ENCODE measurements around the gene CAPSL. TPM values are rescaled to one million over a fixed set of nuclear protein-coding genes. Genes with fewer than 3 reads are reported as not detected.

Gene CAPSL
- total and polyA plus RNA-seq, 2 donors (not counting 1 experiment from before 2014, with no cell fraction given): not detected

DNA sequence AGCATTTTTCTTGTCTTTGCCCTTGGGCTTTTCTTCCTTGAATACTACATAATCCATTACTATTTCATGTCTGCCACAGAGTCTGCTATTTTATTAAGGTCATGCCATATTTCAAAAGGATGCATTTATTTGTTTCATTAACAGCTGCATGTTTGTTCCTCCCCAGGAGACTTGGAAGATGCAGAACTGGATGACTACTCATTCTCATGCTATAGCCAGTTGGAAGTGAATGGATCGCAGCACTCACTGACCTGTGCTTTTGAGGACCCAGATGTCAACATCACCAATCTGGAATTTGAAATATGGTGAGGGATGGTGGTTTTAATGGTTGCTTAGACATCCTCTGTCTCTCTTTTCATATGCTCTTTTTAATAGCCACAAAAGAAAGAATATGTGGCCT lies 77.7 kb downstream of the CAPSL start:
- ATAC-seq (ENCODE audit: low read depth) (no peak), DNase-seq (no peak)
- H3K27me3 ChIP-seq (replicated peaks in 1 of 4; ENCODE audit: control extremely low read depth in 1 of 4, control insufficient read depth in 3 of 4, insufficient read depth in 4 of 4, low read length in 3 of 4): no peaks in the 10 kb centered on the region
- H3K9me3 Mint-ChIP-seq (ENCODE audit: insufficient read depth): peaks cover 3% of the 10 kb centered on the region
- ChIA-PET CTCF (no interaction called here), POLR2A (no interaction called here)
- H3K79me2 ChIP-seq (ENCODE audit: control insufficient read depth, insufficient read depth, low read length): no peaks in the 10 kb centered on the region
- H3K9ac ChIP-seq (ENCODE audit: low read length): no peak overlapping the region
- H3K36me3 ChIP-seq (replicated peaks in 1 of 2; ENCODE audit: control extremely low read depth in 1 of 2, control insufficient read depth in 1 of 2, extremely low read depth in 1 of 2, insufficient read depth in 2 of 2, low read length in 1 of 2): peaks cover 0 to 1% of the 10 kb centered on the region in 2 experiments
- peaks cover 3% of the 10 kb centered on the region for H3K27me3 Mint-ChIP-seq
- no peak overlapping the region for H2AFZ ChIP-seq (ENCODE audit: insufficient read depth, low read depth, low read length, poor library complexity, severe bottlenecking)
- no peaks in the 10 kb centered on the region for H4K20me1 ChIP-seq (ENCODE audit: control insufficient read depth, insufficient read depth, low read length, poor library complexity, severe bottlenecking)
- no peaks in the 10 kb centered on the region for H3K9me3 ChIP-seq (ENCODE audit: control extremely low read depth in 1 of 3, control insufficient read depth in 2 of 3, insufficient read depth in 1 of 3, low read length in 2 of 3)
- H3K4me2 ChIP-seq (replicated peaks; ENCODE audit: low read depth, low read length, poor library complexity, severe bottlenecking): no peak overlapping the region
- H3K4me1 ChIP-seq (ENCODE audit: control insufficient read depth in 2 of 2, insufficient read depth in 2 of 2, low read length in 2 of 2): peaks cover 0 to 4% of the 10 kb centered on the region in 2 donors
- no peak overlapping the region for H3K4me3 ChIP-seq (ENCODE audit: control extremely low read depth in 1 of 5, extremely low read depth in 1 of 5, insufficient read depth in 1 of 5, low read depth in 2 of 5, low read length in 4 of 5)
- no peak overlapping the region for H3K27ac ChIP-seq (ENCODE audit: low read length in 2 of 2)
- WGBS (ENCODE audit: insufficient coverage): no CpG with 5 or more reads among the region's 1 CpG
- no peak overlapping the region for H3K4me3 Mint-ChIP-seq
- intact Hi-C loops (cut with micrococcal nuclease): no loop called here
- TF ChIP-seq EZH2 (IDR thresholded peaks at IDR 0.05; ENCODE audit: borderline replicate concordance, insufficient read depth, low read depth, low read length, poor library complexity, severe bottlenecking) (no peak), CTCF (IDR thresholded peaks at IDR 0.05) (no peak)
- H3K27ac Mint-ChIP-seq: no peak overlapping the region
- H3K4me1 Mint-ChIP-seq: peaks cover 5% of the 10 kb centered on the region

DNA sequence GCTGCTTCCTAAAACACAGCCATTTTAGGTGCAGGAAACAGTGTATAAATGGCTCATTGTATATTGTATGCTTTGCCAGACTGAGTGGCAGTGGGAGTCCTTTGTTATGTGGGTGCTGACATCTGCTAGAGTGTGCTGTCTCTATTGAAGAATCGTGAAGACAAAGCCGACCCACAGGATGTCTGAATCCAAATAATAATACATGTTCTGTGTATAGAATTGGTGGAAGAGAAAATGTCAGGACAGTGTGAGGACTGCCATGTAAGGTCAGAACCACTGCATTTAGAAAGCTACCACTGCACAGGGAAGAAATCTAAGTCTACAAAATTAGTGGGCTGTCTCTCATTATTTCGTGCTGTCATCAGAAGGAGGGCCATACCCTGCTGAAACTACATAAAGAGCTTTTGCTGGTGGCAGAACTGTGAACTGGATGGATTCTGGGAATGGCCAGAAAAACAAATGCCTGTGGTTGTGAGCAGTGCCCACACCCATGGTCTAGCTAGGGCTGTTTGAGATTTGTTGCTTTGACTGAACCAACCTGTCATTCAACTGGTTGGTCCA lies 79.2 kb downstream of the CAPSL start:
- Histone ChIP-seq H4K20me1 (ENCODE audit: control insufficient read depth, insufficient read depth, low read length, poor library complexity, severe bottlenecking) (no peaks in the 10 kb centered on the region), H3K9me3 (ENCODE audit: control extremely low read depth in 1 of 3, control insufficient read depth in 2 of 3, insufficient read depth in 1 of 3, low read length in 2 of 3) (no peaks in the 10 kb centered on the region), H3K4me1 (ENCODE audit: control insufficient read depth in 2 of 2, insufficient read depth in 2 of 2, low read length in 2 of 2) (peaks cover 2 to 12% of the 10 kb centered on the region in 2 donors), H3K27ac (ENCODE audit: low read length in 2 of 2) (no peak overlapping the region), H3K27me3 (replicated peaks in 1 of 4; ENCODE audit: control extremely low read depth in 1 of 4, control insufficient read depth in 3 of 4, insufficient read depth in 4 of 4, low read length in 3 of 4) (no peaks in the 10 kb centered on the region), H3K4me3 (ENCODE audit: control extremely low read depth in 1 of 5, extremely low read depth in 1 of 5, insufficient read depth in 1 of 5, low read depth in 2 of 5, low read length in 4 of 5) (no peak overlapping the region), H3K36me3 (replicated peaks in 1 of 2; ENCODE audit: control extremely low read depth in 1 of 2, control insufficient read depth in 1 of 2, extremely low read depth in 1 of 2, insufficient read depth in 2 of 2, low read length in 1 of 2) (peaks cover 0 to 1% of the 10 kb centered on the region in 2 experiments), H3K79me2 (ENCODE audit: control insufficient read depth, insufficient read depth, low read length) (no peaks in the 10 kb centered on the region), H2AFZ (ENCODE audit: insufficient read depth, low read depth, low read length, poor library complexity, severe bottlenecking) (no peak overlapping the region), H3K4me2 (replicated peaks; ENCODE audit: low read depth, low read length, poor library complexity, severe bottlenecking) (no peak overlapping the region), H3K9ac (ENCODE audit: low read length) (no peak overlapping the region)
- POLR2A ChIA-PET: no interaction called here
- DNase-seq: no peak
- no peak for ATAC-seq (ENCODE audit: low read depth)
- TF ChIP-seq CTCF (IDR thresholded peaks at IDR 0.05) (no peak), EZH2 (IDR thresholded peaks at IDR 0.05; ENCODE audit: borderline replicate concordance, insufficient read depth, low read depth, low read length, poor library complexity, severe bottlenecking) (no peak)
- WGBS (ENCODE audit: insufficient coverage): 50% methylated on average over 1 of the region's 3 CpGs
- Mint-ChIP-seq H3K9me3 (ENCODE audit: insufficient read depth) (no peaks in the 10 kb centered on the region), H3K4me3 (no peak overlapping the region), H3K27ac (no peak overlapping the region), H3K27me3 (peaks cover 3% of the 10 kb centered on the region), H3K4me1 (peaks cover 16% of the 10 kb centered on the region)
- CTCF ChIA-PET: no interaction called here
- intact Hi-C loops (cut with micrococcal nuclease): no loop called here

Measured in B cell (primary cell).